Uterus (tissue), 4 donors: Measurements from ENCODE around the gene BBS9. TPM values are rescaled to one million over a fixed set of nuclear protein-coding genes. Genes with fewer than 3 reads are reported as not detected.

ENCODE experiments used
- DNase-seq, 2 donors: peaks; one replicate each; pipeline ENCODE4 v3.0.0-alpha.2; 2019 to 2020
- H3K27ac ChIP-seq, 2 donors: fragments of 200-600 bp; sonication (generic); 1 replicate in 1 of 2; 2 replicates in 1 of 2; pipeline ENCODE4 v1.5.1; 2016 to 2018
- H3K27me3 ChIP-seq, 2 donors: fragments of 200-600 bp; sonication (generic); one replicate each; pipeline ENCODE4 v1.5.1; 2018 to 2019; ENCODE audit warnings: control low read depth in 1 of 2
- H3K36me3 ChIP-seq, 2 donors: fragments of 200-600 bp; sonication (generic); one replicate each; pipeline ENCODE4 v1.5.1; 2019; ENCODE audit warnings: control low read depth in 1 of 2
- H3K4me1 ChIP-seq, 2 donors: fragments of 200-600 bp; sonication (generic); one replicate each; pipeline ENCODE4 v1.5.1; 2018 to 2019; ENCODE audit warnings: control low read depth in 1 of 2
- H3K4me3 ChIP-seq, 2 donors: fragments of 200-600 bp; sonication (generic); 1 replicate in 1 of 2; 2 replicates in 1 of 2; pipeline ENCODE4 v1.5.1; 2018 to 2019; ENCODE audit warnings: mild to moderate bottlenecking in 1 of 2
- H3K9me3 ChIP-seq, 2 donors: fragments of 200-600 bp; sonication (generic); one replicate each; pipeline ENCODE4 v1.5.1; 2019; ENCODE audit warnings: control low read depth in 1 of 2
- CTCF ChIP-seq, 4 experiments: fragments of 200-600 bp in 2 of 4; fragments of 450-650 bp in 2 of 4; sonication (generic) in 2 of 4; IDR thresholded peaks; one replicate each; pipeline ENCODE4 v1.5.1; 2016 to 2019; ENCODE audit warnings: antibody characterized with exemption in 4 of 4, mild to moderate bottlenecking in 2 of 4, moderate library complexity in 1 of 4
- POLR2A ChIP-seq, 2 donors: fragments of 450-650 bp; IDR thresholded peaks; one replicate each; pipeline ENCODE4 v1.6.1; 2016; ENCODE audit warnings: antibody characterized with exemption in 2 of 2, mild to moderate bottlenecking in 1 of 2, moderate library complexity in 1 of 2
- intact Hi-C: fragments of 100-400 bp; cut with DNase I; formaldehyde crosslinking; loops from one replicate; pipeline ENCODE4 v1.15.1; 2023; ENCODE audit warnings: low total_unique reads
- total RNA-seq, 4 donors: library from RNA; depleted of rRNA in 3 of 4; stranded (reverse); fragments of >200 nt in 3 of 4; gene quantifications; one replicate each; pipeline versions ENCODE4 v1.1.0 to v1.2.4, GENCODE V29; 2014 to 2023
- donor health status: DM: yes; HTN: yes; CAD: no.

Gene BBS9
- total RNA-seq, 4 donors from 2014 or later, result 24.1 to 77.4 (median 39.4) TPM

DNA sequence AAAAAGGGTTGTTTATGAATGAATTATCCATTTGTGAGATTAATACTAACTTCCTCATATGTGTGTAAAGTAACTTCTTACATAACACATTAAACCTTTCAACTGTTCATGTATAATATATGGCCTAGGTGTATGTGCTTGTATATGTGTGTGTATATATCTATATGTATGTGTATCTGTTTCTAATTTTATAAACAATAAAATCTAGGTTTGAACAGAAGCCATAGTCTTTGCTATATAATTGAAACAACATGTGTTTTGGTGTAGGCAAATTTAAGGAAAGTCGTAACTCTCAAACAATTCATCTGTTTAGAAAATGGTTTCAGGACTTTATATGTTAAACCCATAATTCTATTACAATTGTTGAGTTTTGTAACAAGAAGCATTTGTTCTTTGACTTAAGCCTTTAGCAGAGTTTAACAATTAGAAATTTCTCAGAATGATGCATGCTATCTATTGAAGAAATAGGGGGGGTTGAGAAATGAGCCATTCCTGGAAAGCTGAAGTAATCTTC lies 103.3 kb downstream of the BBS9 start:
- Histone ChIP-seq H3K4me3 (no peak overlapping the region), H3K27me3 (no peaks in the 10 kb centered on the region), H3K4me1 (no peaks in the 10 kb centered on the region), H3K27ac (no peak overlapping the region), H3K9me3 (no peaks in the 10 kb centered on the region), H3K36me3 (no peaks in the 10 kb centered on the region)
- TF ChIP-seq CTCF (IDR thresholded peaks at IDR 0.05), result no peak
- TF ChIP-seq POLR2A (IDR thresholded peaks at IDR 0.05), result no peak
- intact Hi-C loops, result no loop called here
- no peak for DNase-seq

GRCh38 chr7:33233659-33234058 lies 104.3 kb downstream of the BBS9 start:
- Histone ChIP-seq H3K4me3 (no peak overlapping the region), H3K27ac (no peak overlapping the region), H3K4me1 (no peaks in the 10 kb centered on the region), H3K36me3 (no peaks in the 10 kb centered on the region), H3K9me3 (no peaks in the 10 kb centered on the region), H3K27me3 (no peaks in the 10 kb centered on the region)
- TF ChIP-seq POLR2A (IDR thresholded peaks at IDR 0.05), result no peak
- TF ChIP-seq CTCF (IDR thresholded peaks at IDR 0.05), result no peak
- no peak for DNase-seq
- intact Hi-C loops, result no loop called here

DNA sequence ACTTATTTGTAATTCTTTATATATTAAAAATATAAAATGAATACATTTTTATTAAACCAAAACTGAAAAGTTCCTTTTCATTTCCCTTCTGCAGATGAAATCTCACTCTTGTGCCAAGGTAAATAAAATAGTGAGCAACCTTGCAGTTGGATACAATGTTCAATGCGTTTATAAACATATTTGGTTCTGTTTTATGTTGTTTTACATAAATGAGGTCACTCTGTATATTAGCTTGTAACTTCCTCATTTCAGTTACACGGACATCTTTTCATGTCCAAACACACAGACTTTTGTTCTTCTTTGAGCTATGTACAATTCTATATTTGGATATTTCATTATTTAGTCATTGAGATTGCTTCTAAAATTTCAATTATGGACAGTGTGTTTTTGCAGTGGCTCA lies 107.7 kb downstream of the BBS9 start:
- H3K27me3 ChIP-seq, result no peaks in the 10 kb centered on the region
- intact Hi-C loops, result no loop called here
- H3K36me3 ChIP-seq, result no peaks in the 10 kb centered on the region
- no peak overlapping the region for H3K27ac ChIP-seq
- H3K4me3 ChIP-seq, result no peak overlapping the region
- no peaks in the 10 kb centered on the region for H3K9me3 ChIP-seq
- DNase-seq, result no peak
- no peak for TF ChIP-seq POLR2A (IDR thresholded peaks at IDR 0.05)
- no peak for TF ChIP-seq CTCF (IDR thresholded peaks at IDR 0.05)
- H3K4me1 ChIP-seq, result no peaks in the 10 kb centered on the region

GRCh38 chr7:33243319-33243881 lies 114.0 kb downstream of the BBS9 start:
- Histone ChIP-seq H3K4me3 (no peak overlapping the region), H3K4me1 (no peaks in the 10 kb centered on the region), H3K9me3 (no peaks in the 10 kb centered on the region), H3K27me3 (no peaks in the 10 kb centered on the region), H3K27ac (no peak overlapping the region), H3K36me3 (no peaks in the 10 kb centered on the region)
- no peak for DNase-seq
- TF ChIP-seq CTCF (IDR thresholded peaks at IDR 0.05) (peak; percentile 65 to 80 (median 68)), POLR2A (IDR thresholded peaks at IDR 0.05) (no peak)
- intact Hi-C loops, result no loop called here

- no peaks in the 10 kb centered on the region for H3K36me3 ChIP-seq
- no peaks in the 10 kb centered on the region for H3K4me1 ChIP-seq
- no peaks in the 10 kb centered on the region for H3K9me3 ChIP-seq
- intact Hi-C loops, result no loop called here
- no peak for DNase-seq
- no peak overlapping the region for H3K27ac ChIP-seq
- no peak overlapping the region for H3K4me3 ChIP-seq
- TF ChIP-seq POLR2A (IDR thresholded peaks at IDR 0.05) (no peak), CTCF (IDR thresholded peaks at IDR 0.05) (no peak)
- H3K27me3 ChIP-seq, result no peaks in the 10 kb centered on the region
These were observed 119.3 kb downstream of the BBS9 start for GRCh38 chr7:33248671-33249070.
